ENCODE results near the gene ORM1. TPM values are rescaled to one million over a fixed set of nuclear protein-coding genes. Genes with fewer than 3 reads are reported as not detected.

The ORM1 gene
- total RNA-seq, 1 donor from 2014 or later = not detected

GRCh38 chr9:114302727-114303126 lies 20.2 kb upstream of the ORM1 start:
- peak; percentile 36 for DNase-seq (ENCODE audit: low spot score)
- intact Hi-C loops (cut with DNase I) = no loop called here

- peak; percentile 4 for DNase-seq (ENCODE audit: low spot score)
- intact Hi-C loops (cut with DNase I) = no loop called here
These were observed 19.3 kb upstream of the ORM1 start for GRCh38 chr9:114303571-114303970.

DNA sequence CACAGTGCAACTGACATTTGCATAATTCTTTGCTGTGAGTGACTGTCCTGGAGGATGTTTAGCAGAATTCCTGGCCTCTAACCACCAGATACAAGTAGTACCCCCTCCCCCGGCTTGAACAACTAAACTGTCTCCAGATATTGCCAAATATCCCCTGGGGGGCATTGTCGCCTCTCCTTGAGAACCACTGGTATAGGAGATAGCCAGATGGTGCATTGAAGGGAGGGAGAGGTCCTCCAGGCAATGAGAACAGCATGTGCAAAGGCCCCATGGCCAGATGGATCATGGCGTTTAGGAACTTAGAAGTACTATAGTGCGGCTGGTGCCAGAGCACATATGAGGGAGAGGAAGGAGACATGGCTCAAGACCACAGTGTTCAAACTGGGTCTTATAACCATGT lies 18.9 kb upstream of the ORM1 start:
- DNase-seq (ENCODE audit: low spot score) = peak; percentile 61
- intact Hi-C loops (cut with DNase I) = no loop called here

GRCh38 chr9:114304416-114305188 lies 18.3 kb upstream of the ORM1 start:
- intact Hi-C loops (cut with DNase I) = no loop called here
- DNase-seq (ENCODE audit: low spot score) = peak; percentile 55

GRCh38 chr9:114307899-114308267 lies 15.0 kb upstream of the ORM1 start:
- intact Hi-C loops (cut with DNase I) = no loop called here
- no peak for DNase-seq (ENCODE audit: low spot score)

DNA sequence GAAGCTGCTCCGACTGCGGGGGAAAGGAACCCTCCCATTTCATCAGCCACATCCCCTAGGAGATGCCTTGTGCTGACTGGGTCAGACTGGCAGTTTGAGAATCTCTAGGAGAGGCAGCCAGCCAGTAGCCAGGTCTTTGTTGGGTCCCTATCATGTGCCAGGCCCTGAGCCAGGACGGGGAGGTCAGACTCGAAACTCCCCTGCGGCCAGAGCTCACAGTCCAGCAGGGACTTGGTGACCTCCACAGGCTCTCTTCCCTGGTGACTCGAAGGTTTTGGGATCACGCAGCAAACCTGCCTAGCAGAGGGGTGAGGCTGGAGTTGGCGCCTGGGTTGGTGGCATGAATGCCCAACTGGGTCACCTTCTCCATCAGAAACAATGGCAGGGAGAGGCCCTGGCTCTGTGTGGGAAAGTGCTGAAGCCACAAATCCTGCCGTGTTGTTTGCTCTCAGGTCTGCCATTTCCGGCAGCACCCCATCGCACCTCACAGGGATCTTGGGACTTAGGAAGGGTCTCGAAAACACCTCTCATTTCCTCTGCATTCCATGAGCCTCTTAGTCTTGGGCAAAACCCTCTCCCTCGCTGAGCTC lies 14.4 kb upstream of the ORM1 start:
- DNase-seq (ENCODE audit: low spot score) = peak; percentile 68
- intact Hi-C loops (cut with DNase I) = no loop called here

- intact Hi-C loops (cut with DNase I) = no loop called here
- DNase-seq (ENCODE audit: low spot score) = peak; percentile 62
These were observed 13.8 kb upstream of the ORM1 start for GRCh38 chr9:114309096-114309495.

DNA sequence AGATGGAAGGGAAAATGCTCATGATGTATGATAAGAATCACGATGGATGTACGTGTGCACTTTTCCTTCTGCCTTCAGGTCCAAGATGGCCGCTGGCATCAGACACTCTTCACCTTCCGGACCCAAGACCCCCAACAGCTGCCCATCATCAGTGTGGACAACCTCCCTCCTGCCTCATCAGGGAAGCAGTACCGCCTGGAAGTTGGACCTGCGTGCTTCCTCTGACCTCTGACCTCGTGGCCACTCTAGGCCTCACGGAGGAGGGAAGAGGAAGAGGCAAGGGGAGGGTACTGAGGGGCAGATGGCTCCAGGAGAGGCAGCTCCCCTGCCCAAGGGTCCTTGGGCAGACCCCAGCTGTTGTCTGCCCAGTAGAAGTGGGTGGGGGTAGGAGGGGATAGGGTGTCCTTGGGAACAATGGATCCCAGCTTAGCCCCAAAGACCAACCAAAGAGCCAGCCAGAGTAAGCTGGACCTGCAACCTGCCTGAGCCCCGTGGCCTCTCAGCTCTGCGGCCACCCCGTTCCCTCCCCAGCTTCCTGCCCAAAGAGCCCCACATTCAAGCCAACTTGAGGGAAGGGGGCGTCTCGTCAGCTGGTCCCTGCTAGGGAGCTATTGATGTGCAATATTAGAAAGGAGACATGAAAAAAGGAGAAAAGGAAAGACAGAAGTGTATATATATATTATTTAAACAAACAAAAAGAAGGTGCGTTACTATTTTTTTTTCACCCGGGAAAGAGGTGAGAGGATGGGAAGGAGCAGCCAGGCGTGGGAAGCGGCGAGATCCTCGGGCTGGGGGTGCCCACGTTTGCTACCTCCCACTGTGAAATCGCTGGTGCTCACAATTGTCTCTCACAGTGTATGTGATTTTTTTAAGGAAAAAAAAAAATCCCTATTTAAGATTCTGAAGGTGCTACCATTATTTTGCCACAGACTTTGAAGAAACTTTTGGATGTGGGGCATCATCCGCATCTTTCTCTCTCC lies 12.1 kb upstream of the ORM1 start:
- intact Hi-C loops (cut with DNase I) = no loop called here
- peak; percentile 59 for DNase-seq (ENCODE audit: low spot score)

GRCh38 chr9:114311571-114312512 lies 11.1 kb upstream of the ORM1 start:
- DNase-seq (ENCODE audit: low spot score) = peak; percentile 41
- intact Hi-C loops (cut with DNase I) = no loop called here

GRCh38 chr9:114312513-114312875 lies 10.4 kb upstream of the ORM1 start:
- DNase-seq (ENCODE audit: low spot score) = peak; percentile 56
- intact Hi-C loops (cut with DNase I) = no loop called here

GRCh38 chr9:114313186-114313585 lies 9.7 kb upstream of the ORM1 start:
- intact Hi-C loops (cut with DNase I) = no loop called here
- DNase-seq (ENCODE audit: low spot score) = peak; percentile 6

DNA sequence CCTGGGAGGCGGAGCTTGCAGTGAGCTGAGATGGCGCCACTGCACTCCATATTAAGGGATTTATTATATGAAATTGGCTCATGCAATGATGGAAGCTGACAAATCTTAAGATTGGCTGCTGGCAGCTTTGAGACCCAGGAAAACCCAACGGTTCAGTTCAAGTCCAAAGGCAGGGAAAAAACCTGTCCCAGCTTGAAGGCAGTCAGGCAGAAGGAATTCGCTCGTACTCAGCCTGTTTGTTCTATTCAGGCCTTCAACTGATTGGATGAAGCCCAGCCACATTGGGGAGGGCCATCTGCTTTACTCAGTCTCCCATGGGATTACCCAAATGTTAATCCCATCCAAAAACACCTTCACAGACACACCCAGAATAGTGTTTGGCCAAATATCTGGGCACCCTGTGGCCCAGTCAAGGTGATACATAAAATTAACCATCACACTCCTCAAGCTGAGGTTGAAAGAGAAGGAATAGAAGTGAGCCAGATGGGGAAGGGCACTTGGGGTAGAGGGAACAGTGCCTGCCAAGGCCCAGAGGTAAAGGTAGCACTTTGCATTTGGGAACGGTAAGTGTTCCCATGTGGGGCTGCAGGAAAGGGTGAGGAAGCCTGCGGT lies 8.5 kb upstream of the ORM1 start:
- peak; percentile 36 for DNase-seq (ENCODE audit: low spot score)
- intact Hi-C loops (cut with DNase I) = no loop called here

DNA sequence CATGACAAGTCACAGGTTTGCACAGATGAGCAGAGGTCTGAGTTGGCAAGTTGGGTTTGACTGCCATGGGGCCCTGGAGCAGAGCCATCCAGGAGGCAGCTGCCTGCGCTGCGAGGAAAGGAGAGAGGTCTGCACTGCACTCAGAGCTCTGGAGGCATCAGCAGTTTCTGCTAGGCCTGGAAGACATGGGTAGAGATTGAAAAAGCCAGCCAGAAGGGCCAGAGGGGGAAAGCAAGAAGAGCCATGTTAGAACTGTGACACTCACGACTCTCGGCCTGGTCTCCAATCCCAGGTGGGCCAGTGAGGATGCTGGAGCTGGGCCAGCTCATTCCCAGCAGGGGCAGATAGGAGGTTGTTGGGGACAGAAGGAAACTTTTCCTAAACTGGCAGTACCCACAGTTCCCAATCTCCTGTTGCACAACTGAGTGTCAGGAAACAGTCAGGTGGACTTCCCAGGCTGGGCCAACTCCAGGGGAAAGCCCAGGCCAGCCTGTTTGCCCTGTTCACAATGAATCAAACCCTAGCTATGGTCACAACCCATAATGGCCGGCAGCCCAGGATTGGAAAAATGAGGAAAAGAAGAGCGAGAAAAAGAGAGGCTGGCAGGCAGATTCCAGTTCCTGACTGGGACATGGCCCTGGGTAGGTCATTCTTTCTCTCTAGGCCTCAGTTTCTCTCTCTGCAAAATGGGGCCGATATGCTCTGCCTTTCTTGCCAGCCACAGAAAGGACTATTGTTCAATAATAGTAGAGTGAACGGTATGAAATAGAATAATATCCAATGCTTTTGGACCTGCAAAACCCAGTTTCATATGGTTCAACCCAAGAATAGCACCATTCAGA lies 7.8 kb upstream of the ORM1 start:
- intact Hi-C loops (cut with DNase I) = no loop called here
- peak; percentile 71 for DNase-seq (ENCODE audit: low spot score)

DNA sequence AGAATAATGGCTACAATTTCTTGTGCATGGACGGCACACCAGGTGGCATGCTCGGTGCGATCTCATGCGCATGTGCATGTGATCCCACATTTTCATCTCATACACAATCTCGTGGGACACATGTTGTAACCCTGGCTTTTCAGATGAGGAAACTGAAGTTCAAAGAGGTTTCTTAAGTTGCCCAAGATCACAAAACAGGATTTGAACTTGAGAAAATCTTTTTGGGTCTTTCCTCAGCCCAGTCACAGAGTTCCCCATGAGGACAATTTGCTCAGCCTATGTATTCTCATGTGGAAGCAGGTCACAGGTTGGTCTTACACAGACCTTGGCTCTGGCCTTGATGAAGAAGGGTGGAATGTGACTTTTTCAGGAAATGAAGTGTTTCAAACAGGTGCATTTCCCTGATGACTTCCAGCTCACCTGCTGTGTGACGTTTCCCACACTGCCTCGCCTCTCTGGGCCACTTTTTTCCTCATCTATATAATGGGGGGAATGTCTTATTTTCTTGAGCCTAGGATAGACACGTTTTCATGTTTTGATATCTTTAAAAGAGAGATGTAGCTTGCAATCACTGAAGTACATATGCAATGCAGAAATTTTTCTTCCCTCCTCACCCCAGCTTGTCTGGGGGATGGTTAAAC lies 7.1 kb upstream of the ORM1 start:
- peak; percentile 5 for DNase-seq (ENCODE audit: low spot score)
- intact Hi-C loops (cut with DNase I) = no loop called here

DNA sequence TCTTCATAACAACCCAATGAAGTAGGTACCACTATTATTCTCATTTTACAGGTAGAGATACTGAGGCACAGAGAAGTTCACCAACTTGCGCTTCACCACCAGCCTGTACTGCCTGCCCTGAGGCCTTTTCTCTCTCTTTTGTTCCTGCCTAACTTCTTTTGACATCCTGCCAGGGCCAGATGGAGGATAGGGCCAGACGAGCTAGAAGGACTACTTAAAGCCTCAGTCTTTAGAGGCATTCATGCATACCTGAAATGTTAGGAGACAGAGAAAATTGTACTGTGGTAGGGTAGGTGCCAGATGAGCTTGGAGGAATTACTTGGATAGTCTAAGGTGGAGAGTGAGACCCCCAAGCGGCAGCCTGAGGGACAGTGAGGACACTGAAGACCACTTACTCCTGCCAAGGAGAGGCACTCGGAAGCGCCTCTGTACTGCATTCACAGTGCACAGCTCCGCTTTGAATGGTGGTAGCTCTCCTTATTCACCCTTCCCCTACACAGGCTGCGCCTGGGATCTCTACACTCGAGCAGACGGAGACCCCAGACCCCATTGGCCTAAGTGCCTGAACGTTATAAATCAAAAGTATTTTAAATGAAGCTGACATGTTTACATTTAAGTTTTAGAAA lies 6.2 kb upstream of the ORM1 start:
- DNase-seq (ENCODE audit: low spot score) = peak; percentile 33
- intact Hi-C loops (cut with DNase I) = no loop called here

GRCh38 chr9:114317665-114318357 lies 5.1 kb upstream of the ORM1 start:
- intact Hi-C loops (cut with DNase I) = no loop called here
- DNase-seq (ENCODE audit: low spot score) = peak; percentile 6

DNA sequence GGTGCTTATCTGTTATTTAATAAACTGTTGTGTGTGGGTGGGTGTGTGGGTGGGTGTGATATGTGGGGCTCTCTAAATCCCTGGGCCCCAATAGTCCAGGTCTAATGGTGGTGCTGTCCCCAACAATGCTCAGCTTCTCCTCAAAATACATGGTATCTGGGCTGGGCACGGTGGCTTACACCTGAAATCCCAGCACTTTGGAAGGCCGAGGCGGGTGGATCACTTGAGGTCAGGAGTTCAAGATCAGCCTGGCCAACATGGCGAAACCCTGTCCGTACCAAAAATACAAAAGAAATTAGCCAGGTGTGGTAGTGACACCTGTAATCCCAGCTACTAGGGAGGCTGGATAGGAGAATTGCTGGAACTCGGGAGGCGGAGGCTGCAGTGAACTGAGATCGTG lies 4.5 kb upstream of the ORM1 start:
- intact Hi-C loops (cut with DNase I) = no loop called here
- peak; percentile 35 for DNase-seq (ENCODE audit: low spot score)

Measured in cardiac septum (tissue), 1 donor.